HepG2 (cell line): ENCODE data around the gene TJP1. TPM values are rescaled to one million over a fixed set of nuclear protein-coding genes. Genes with fewer than 3 reads are reported as not detected.

ENCODE experiments used
- ATAC-seq: fragments of 200-7000 bp; cut with Tn5 transposase; 3 replicates; pipeline ENCODE4 v1.9.1; 2020; ENCODE audit warnings: mild to moderate bottlenecking, moderate library complexity
- BruUV-seq: library from RNA; stranded (reverse); fragments of 400-500 nt; replicated peaks from 2 replicates; lab custom pipeline; 2021; lab: Mats Ljungman, UMichigan
- CTCF ChIA-PET: fragments of 300-600 bp; formaldehyde crosslinking; extraction: SDS; loops from one replicate; lab custom pipeline; 2021; ENCODE audit warnings: low total read pairs, inconsistent platforms, low intra/inter-chr PET ratio; lab: Yijun Ruan, JAX
- POLR2A ChIA-PET: fragments of 350-600 bp; sonication (Branson Sonifier 250); formaldehyde crosslinking; loops from one replicate; lab custom pipeline; 2020; ENCODE audit warnings: antibody characterized with exemption, inconsistent platforms; lab: Yijun Ruan, JAX
- DNase-seq: peaks from one replicate; pipeline ENCODE4 v3.0.0-alpha.2; 2015; ENCODE audit warnings: low spot score
- FAIRE-seq: peaks from 3 replicates; lab custom pipeline; 2011; peaks lifted over from hg19 to GRCh38; lab: Jason Lieb, UNC
- H2AFZ ChIP-seq: one replicate; pipeline ENCODE4 v1.6.1; 2011; ENCODE audit warnings: low read length, inconsistent platforms
- H3K27ac ChIP-seq: fragments of 300-600 bp; 3 replicates; pipeline ENCODE4 v1.8.0; 2011; ENCODE audit warnings: mixed run types, mild to moderate bottlenecking, mixed read lengths, low read length, inconsistent platforms; ENCODE audit not compliant: insufficient read depth; ENCODE audit errors: extremely low read length
- H3K27me3 ChIP-seq, 2 experiments: fragments of 200-600 bp in 1 of 2; 2 replicates in 1 of 2; 3 replicates in 1 of 2; pipeline versions ENCODE4 v1.6.0 to v1.8.0; 2011; ENCODE audit warnings: low read length in 2 of 2, mild to moderate bottlenecking in 2 of 2, moderate library complexity in 2 of 2, inconsistent platforms in 1 of 2; ENCODE audit not compliant: insufficient read depth in 2 of 2, control insufficient read depth in 1 of 2
- H3K36me3 ChIP-seq, 2 experiments: fragments of 200-600 bp in 1 of 2; replicated peaks in 1 of 2; 2 replicates in 1 of 2; 3 replicates in 1 of 2; pipeline versions ENCODE4 v1.5.1 to v1.8.0; 2011; ENCODE audit warnings: low read length in 2 of 2, inconsistent platforms in 1 of 2; ENCODE audit not compliant: insufficient read depth in 2 of 2, control insufficient read depth in 1 of 2
- H3K4me1 ChIP-seq: 2 replicates; pipeline ENCODE4 v1.5.1; 2012; ENCODE audit warnings: low read length, inconsistent platforms; ENCODE audit not compliant: insufficient read depth
- H3K4me2 ChIP-seq: 2 replicates; pipeline ENCODE4 v1.6.0; 2011; ENCODE audit warnings: low read depth, low read length, inconsistent platforms
- H3K4me3 ChIP-seq, 3 experiments: fragments of 200-600 bp in 1 of 3; sonication (generic), shearing (Covaris generic) in 1 of 3; replicated peaks in 1 of 3; 2 replicates each; pipeline ENCODE4 v1.5.1; 2011 to 2016; ENCODE audit warnings: low read length in 3 of 3, inconsistent platforms in 2 of 3, low read depth in 2 of 3, mild to moderate bottlenecking in 2 of 3, control low read depth in 1 of 3, mixed read lengths in 1 of 3; ENCODE audit not compliant: insufficient read depth in 1 of 3
- H3K79me2 ChIP-seq: one replicate; pipeline ENCODE4 v1.6.1; 2011; ENCODE audit warnings: low read length, inconsistent platforms; ENCODE audit not compliant: insufficient read depth
- H3K9ac ChIP-seq: 2 replicates; pipeline ENCODE4 v1.6.0; 2011; ENCODE audit warnings: mild to moderate bottlenecking, low read depth, low read length, inconsistent platforms; ENCODE audit not compliant: insufficient read depth
- H3K9me3 ChIP-seq: 2 replicates; pipeline ENCODE4 v1.5.1; 2012; ENCODE audit warnings: mild to moderate bottlenecking, low read length
- H4K20me1 ChIP-seq: 2 replicates; pipeline ENCODE4 v1.6.0; 2011; ENCODE audit warnings: inconsistent platforms, mild to moderate bottlenecking, low read length, moderate library complexity; ENCODE audit not compliant: insufficient read depth
- CBX5 ChIP-seq: sonication (generic); formaldehyde crosslinking; IDR thresholded peaks from 2 replicates; pipeline ENCODE4 v1.4.0; 2020; ENCODE audit warnings: missing genetic modification reagents, borderline replicate concordance
- CENPX ChIP-seq: sonication (generic); formaldehyde crosslinking; IDR thresholded peaks from 2 replicates; pipeline ENCODE4 v1.9.0; 2021; ENCODE audit warnings: mild to moderate bottlenecking, missing genetic modification reagents, moderate library complexity
- HES4 ChIP-seq: sonication (generic); formaldehyde crosslinking; IDR thresholded peaks from 2 replicates; pipeline ENCODE4 v1.9.0; 2021; ENCODE audit warnings: mild to moderate bottlenecking, missing genetic modification reagents, borderline replicate concordance
- HMGA1 ChIP-seq: sonication (generic); formaldehyde crosslinking; conservative IDR thresholded peaks from 2 replicates; pipeline ENCODE4 v1.4.0; 2020; ENCODE audit warnings: missing genetic modification reagents
- HNRNPUL1 ChIP-seq: fragments of 200-400 bp; formaldehyde crosslinking; IDR thresholded peaks from 2 replicates; pipeline ENCODE4 v1.6.1; 2017; ENCODE audit warnings: low read depth, mild to moderate bottlenecking, low read length, moderate library complexity
- MXD4 ChIP-seq: IDR thresholded peaks from 2 replicates; pipeline ENCODE4 v1.6.1; 2016; ENCODE audit warnings: mild to moderate bottlenecking, missing biosample characterization, missing genetic modification reagents
- RBM39 ChIP-seq: fragments of 200-400 bp; formaldehyde crosslinking; IDR thresholded peaks from one replicate; pipeline ENCODE4 v1.6.1; 2018; ENCODE audit warnings: antibody characterized with exemption, mild to moderate bottlenecking, low read depth, low read length; ENCODE audit not compliant: poor library complexity, severe bottlenecking
- RFX3 ChIP-seq: IDR thresholded peaks from 2 replicates; pipeline ENCODE4 v1.6.1; 2016; ENCODE audit warnings: missing biosample characterization, missing genetic modification reagents
- ZNF431 ChIP-seq: sonication (generic); formaldehyde crosslinking; IDR thresholded peaks from 2 replicates; pipeline ENCODE4 v1.9.0; 2022; ENCODE audit warnings: missing genetic modification reagents, low read depth, mild to moderate bottlenecking, borderline replicate concordance
- ZNF790 ChIP-seq: sonication (generic); formaldehyde crosslinking; IDR thresholded peaks from 2 replicates; pipeline ENCODE4 v1.8.0; 2022; ENCODE audit warnings: missing genetic modification reagents, mild to moderate bottlenecking, borderline replicate concordance
- WGBS: methylation state at CpG from one replicate; pipeline ENCODE4 v1.1.6; 2017; ENCODE audit warnings: low lambda C conversion rate; 5-methylcytosine and 5-hydroxymethylcytosine counted together
- in situ Hi-C: cut with HindIII; loops from 2 replicates; pipeline ENCODE4 v1.10.0; 2017; ENCODE audit warnings: low pct_unique_long_range_greater_than_20kb; ENCODE audit not compliant: extremely low pct_ligation_motif_present
- intact Hi-C: fragments of 100-400 bp; cut with micrococcal nuclease; formaldehyde crosslinking; loops from one replicate; pipeline ENCODE4 v1.10.0; 2022; ENCODE audit not compliant: unreplicated experiment
- polyA plus RNA-seq, 8 experiments: library from polyadenylated mRNA; depleted of rRNA in 3 of 8; stranded (reverse) in 7 of 8; unstranded in 1 of 8; fragments of >200 nt; fragmentation: Illumina TruSeq in 4 of 8; extraction: Trizol in 4 of 8; gene quantifications; 2 replicates each; pipeline versions ENCODE4 v1.2.1 to v1.2.3, GENCODE V29; 2011 to 2016; ENCODE audit warnings: low read depth in 4 of 8, missing spikeins in 1 of 8, mixed read lengths in 1 of 8; ENCODE audit not compliant: insufficient read depth in 1 of 8
- total RNA-seq, 5 experiments: library from RNA; depleted of rRNA; stranded (reverse); fragments of >200 nt; fragmentation: Illumina TruSeq; extraction: Trizol; gene quantifications; 2 replicates each; pipeline ENCODE4 v1.2.3, GENCODE V29; 2016; ENCODE audit warnings: low read depth in 1 of 5
- TF ChIP-seq, protein P1 (sequence below): sonication (generic); formaldehyde crosslinking; IDR thresholded peaks from 2 replicates; pipeline ENCODE4 v1.4.0; 2020; ENCODE audit warnings: missing genetic modification reagents
- TF ChIP-seq, protein P2 (sequence below): IDR thresholded peaks from 2 replicates; pipeline ENCODE4 v1.4.0; 2020; ENCODE audit warnings: mild to moderate bottlenecking, missing genetic modification reagents
- TF ChIP-seq, protein P3 (sequence below): sonication (generic); formaldehyde crosslinking; IDR thresholded peaks from 2 replicates; pipeline ENCODE4 v1.8.0; 2022; ENCODE audit warnings: mild to moderate bottlenecking, missing genetic modification reagents, moderate library complexity

Gene TJP1
- total and polyA plus RNA-seq, 2 of the 13 experiments (the other 11 are each of a cell fraction or from before 2014, with no cell fraction given): 25.9 to 27.1 TPM

DNA sequence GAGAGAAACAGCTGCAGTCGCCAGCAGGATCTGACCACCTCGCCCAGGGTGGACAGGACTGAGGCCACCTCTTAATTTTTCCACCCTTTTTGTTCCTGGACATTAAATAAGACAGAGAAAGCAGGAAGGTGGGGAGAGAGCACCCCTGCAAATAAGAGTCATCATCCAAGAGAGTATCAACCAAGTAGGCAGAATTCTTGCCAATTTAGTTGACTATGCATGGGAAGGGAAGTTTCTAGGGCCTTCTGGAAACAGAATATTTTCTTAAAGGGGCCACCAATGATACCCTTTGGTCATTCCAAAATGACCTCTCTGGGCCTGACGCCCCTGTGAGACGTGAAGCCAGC, 136.2 kb downstream of the TJP1 start (continued):
- TF ChIP-seq ZNF431 (CRISPR knock-in tag): no peak

DNA sequence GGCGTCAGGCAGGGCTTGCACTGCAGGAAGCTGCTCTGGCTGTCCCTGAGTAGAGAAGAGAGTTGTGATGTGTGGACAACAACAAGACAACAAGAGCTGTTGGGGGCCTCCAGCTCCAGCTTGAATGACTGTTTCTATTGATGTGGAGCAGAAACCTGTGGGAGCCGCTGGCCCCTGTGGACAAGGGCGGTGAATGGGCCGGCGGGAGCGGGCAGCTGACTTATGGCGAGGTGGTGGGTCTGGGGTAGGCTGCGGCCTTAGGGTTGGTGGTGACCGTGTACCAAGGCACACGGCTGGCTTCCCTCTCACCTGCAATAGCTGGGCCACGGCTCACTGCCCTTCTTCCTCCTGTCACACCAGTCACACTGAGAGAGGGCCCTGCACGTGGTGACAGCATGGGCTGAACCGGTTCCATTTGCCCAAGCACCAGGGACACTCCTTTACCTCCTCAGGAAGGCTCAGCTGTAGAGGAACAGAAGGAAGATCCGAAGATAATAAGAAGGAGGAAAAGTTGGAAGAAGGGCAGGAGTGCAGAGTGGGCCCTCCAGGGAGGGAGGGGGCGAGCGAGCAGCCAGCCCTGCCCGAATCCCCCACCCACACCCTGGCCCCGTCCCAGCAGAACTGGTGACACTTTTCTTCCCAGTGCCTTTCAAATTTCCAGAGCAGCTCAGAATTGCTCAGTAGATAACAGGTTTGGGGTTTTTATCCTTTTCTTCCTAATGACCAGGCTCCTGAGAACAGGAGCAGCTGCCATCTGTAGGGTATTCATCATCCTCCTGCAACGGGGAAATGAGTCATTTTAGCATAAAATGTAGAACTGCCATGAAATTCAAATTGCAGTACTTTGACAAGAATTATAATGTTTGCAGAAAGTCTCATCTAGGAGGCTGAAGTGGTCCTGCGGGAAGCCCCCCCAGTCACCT, 136.9 kb downstream of the TJP1 start:
- ChIA-PET CTCF (no interaction called here), POLR2A (no interaction called here)
- no peak for ATAC-seq
- no peaks in the 10 kb centered on the region for H3K79me2 ChIP-seq
- H3K27me3 ChIP-seq: no peaks in the 10 kb centered on the region
- no peaks in the 10 kb centered on the region for H3K9me3 ChIP-seq
- H2AFZ ChIP-seq: no peak overlapping the region
- WGBS: 62% methylated on average over 17 of the region's 20 CpGs
- no peak overlapping the region for H3K9ac ChIP-seq
- peaks cover 10% of the 10 kb centered on the region for H3K4me1 ChIP-seq
- no peak overlapping the region for H3K4me3 ChIP-seq
- H3K27ac ChIP-seq: no peak overlapping the region
- in situ Hi-C loops (no loop called here), intact Hi-C loops (no loop called here)
- H3K36me3 ChIP-seq: no peaks in the 10 kb centered on the region
- H3K4me2 ChIP-seq: no peak overlapping the region
- no peaks in the 10 kb centered on the region for H4K20me1 ChIP-seq
- FAIRE-seq: no peak
- no TSS peak for BruUV-seq
- TF ChIP-seq HMGA1 (CRISPR knock-in tag): no peak
- TF ChIP-seq CBX5: no peak
- TF ChIP-seq MXD4 (CRISPR knock-in tag): no peak
- no peak for TF ChIP-seq HES4 (CRISPR knock-in tag)
- no peak for TF ChIP-seq ZNF790
- TF ChIP-seq HNRNPUL1: no peak
- TF ChIP-seq, protein P1, sequence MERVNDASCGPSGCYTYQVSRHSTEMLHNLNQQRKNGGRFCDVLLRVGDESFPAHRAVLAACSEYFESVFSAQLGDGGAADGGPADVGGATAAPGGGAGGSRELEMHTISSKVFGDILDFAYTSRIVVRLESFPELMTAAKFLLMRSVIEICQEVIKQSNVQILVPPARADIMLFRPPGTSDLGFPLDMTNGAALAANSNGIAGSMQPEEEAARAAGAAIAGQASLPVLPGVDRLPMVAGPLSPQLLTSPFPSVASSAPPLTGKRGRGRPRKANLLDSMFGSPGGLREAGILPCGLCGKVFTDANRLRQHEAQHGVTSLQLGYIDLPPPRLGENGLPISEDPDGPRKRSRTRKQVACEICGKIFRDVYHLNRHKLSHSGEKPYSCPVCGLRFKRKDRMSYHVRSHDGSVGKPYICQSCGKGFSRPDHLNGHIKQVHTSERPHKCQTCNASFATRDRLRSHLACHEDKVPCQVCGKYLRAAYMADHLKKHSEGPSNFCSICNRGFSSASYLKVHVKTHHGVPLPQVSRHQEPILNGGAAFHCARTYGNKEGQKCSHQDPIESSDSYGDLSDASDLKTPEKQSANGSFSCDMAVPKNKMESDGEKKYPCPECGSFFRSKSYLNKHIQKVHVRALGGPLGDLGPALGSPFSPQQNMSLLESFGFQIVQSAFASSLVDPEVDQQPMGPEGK: no peak
- TF ChIP-seq RFX3: no peak
- TF ChIP-seq, protein P2, sequence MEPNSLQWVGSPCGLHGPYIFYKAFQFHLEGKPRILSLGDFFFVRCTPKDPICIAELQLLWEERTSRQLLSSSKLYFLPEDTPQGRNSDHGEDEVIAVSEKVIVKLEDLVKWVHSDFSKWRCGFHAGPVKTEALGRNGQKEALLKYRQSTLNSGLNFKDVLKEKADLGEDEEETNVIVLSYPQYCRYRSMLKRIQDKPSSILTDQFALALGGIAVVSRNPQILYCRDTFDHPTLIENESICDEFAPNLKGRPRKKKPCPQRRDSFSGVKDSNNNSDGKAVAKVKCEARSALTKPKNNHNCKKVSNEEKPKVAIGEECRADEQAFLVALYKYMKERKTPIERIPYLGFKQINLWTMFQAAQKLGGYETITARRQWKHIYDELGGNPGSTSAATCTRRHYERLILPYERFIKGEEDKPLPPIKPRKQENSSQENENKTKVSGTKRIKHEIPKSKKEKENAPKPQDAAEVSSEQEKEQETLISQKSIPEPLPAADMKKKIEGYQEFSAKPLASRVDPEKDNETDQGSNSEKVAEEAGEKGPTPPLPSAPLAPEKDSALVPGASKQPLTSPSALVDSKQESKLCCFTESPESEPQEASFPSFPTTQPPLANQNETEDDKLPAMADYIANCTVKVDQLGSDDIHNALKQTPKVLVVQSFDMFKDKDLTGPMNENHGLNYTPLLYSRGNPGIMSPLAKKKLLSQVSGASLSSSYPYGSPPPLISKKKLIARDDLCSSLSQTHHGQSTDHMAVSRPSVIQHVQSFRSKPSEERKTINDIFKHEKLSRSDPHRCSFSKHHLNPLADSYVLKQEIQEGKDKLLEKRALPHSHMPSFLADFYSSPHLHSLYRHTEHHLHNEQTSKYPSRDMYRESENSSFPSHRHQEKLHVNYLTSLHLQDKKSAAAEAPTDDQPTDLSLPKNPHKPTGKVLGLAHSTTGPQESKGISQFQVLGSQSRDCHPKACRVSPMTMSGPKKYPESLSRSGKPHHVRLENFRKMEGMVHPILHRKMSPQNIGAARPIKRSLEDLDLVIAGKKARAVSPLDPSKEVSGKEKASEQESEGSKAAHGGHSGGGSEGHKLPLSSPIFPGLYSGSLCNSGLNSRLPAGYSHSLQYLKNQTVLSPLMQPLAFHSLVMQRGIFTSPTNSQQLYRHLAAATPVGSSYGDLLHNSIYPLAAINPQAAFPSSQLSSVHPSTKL: no peak
- TF ChIP-seq, protein P3, sequence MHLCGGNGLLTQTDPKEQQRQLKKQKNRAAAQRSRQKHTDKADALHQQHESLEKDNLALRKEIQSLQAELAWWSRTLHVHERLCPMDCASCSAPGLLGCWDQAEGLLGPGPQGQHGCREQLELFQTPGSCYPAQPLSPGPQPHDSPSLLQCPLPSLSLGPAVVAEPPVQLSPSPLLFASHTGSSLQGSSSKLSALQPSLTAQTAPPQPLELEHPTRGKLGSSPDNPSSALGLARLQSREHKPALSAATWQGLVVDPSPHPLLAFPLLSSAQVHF (CRISPR knock-in tag): no peak
- no peak for TF ChIP-seq CENPX (CRISPR knock-in tag)
- TF ChIP-seq RBM39: no peak
- no peak for DNase-seq
